Ishikawa (cell line): ENCODE measurements around the gene RETNLB.

Source experiments
- CEBPB ChIP-seq: IDR thresholded peaks from 2 replicates; pipeline ENCODE4 v1.6.1; 2012
- CREB1 ChIP-seq: IDR thresholded peaks from 2 replicates; pipeline ENCODE4 v1.6.1; 2012; ENCODE audit warnings: low read depth
- EGR1 ChIP-seq: IDR thresholded peaks from 2 replicates; pipeline ENCODE4 v1.6.1; 2012
- EP300 ChIP-seq: IDR thresholded peaks from 2 replicates; pipeline ENCODE4 v1.6.1; 2012; ENCODE audit warnings: borderline replicate concordance
- FOXM1 ChIP-seq: IDR thresholded peaks from 2 replicates; pipeline ENCODE4 v1.6.1; 2012; ENCODE audit warnings: low read depth, borderline replicate concordance
- NFIC ChIP-seq: IDR thresholded peaks from 2 replicates; pipeline ENCODE4 v1.6.1; 2012
- RAD21 ChIP-seq: IDR thresholded peaks from 2 replicates; pipeline ENCODE4 v1.6.1; 2012; ENCODE audit warnings: low read depth
- TAF1 ChIP-seq: IDR thresholded peaks from 2 replicates; pipeline ENCODE4 v1.6.1; 2012; ENCODE audit warnings: low read depth, mild to moderate bottlenecking
- TCF12 ChIP-seq: IDR thresholded peaks from 2 replicates; pipeline ENCODE4 v1.6.1; 2012; ENCODE audit warnings: low read depth
- TEAD4 ChIP-seq: IDR thresholded peaks from 2 replicates; pipeline ENCODE4 v1.6.1; 2012
- YY1 ChIP-seq: IDR thresholded peaks from 2 replicates; pipeline ENCODE4 v1.6.1; 2012; ENCODE audit warnings: low read depth
- ZBTB7A ChIP-seq: IDR thresholded peaks from 2 replicates; pipeline ENCODE4 v1.6.1; 2012; ENCODE audit warnings: low read depth
- TF ChIP-seq, protein P1 (sequence below): IDR thresholded peaks from 2 replicates; pipeline ENCODE4 v1.6.1; 2012
- TF ChIP-seq, protein P2 (sequence below): IDR thresholded peaks from 2 replicates; pipeline ENCODE4 v1.6.1; 2012; ENCODE audit warnings: low read depth, mild to moderate bottlenecking
- TF ChIP-seq, protein P3 (sequence below): IDR thresholded peaks from 2 replicates; pipeline ENCODE4 v1.6.1; 2012

RETNLB gene

DNA sequence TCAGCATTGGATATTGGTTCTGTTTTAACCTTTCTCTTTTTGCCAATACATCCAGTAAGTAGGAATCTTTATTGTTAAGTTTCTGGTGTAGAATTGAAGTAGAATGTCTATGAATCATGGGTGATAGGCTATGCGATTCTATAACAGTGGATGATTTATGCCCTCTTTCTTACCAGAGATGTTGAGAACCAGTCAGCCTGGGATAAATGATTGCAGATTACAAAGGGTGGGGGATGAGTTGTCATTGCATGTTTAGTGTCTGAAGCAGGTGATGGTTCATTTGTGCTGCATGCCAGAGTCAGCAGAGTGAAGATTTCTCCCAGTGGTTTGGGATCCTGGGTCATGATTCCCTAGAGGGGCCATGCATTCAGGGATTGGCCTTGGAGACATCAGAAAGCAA, 14.3 kb downstream of the RETNLB start:
- TF ChIP-seq CREB1 (no peak), TEAD4 (no peak), ZBTB7A (no peak), RAD21 (no peak), YY1 (no peak), NFIC (no peak), EP300 (no peak), TCF12 (no peak), FOXM1 (no peak), EGR1 (no peak), CEBPB (no peak), TAF1 (no peak)
- TF ChIP-seq, protein P1, sequence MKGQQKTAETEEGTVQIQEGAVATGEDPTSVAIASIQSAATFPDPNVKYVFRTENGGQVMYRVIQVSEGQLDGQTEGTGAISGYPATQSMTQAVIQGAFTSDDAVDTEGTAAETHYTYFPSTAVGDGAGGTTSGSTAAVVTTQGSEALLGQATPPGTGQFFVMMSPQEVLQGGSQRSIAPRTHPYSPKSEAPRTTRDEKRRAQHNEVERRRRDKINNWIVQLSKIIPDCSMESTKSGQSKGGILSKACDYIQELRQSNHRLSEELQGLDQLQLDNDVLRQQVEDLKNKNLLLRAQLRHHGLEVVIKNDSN: no peak
- TF ChIP-seq, protein P2, sequence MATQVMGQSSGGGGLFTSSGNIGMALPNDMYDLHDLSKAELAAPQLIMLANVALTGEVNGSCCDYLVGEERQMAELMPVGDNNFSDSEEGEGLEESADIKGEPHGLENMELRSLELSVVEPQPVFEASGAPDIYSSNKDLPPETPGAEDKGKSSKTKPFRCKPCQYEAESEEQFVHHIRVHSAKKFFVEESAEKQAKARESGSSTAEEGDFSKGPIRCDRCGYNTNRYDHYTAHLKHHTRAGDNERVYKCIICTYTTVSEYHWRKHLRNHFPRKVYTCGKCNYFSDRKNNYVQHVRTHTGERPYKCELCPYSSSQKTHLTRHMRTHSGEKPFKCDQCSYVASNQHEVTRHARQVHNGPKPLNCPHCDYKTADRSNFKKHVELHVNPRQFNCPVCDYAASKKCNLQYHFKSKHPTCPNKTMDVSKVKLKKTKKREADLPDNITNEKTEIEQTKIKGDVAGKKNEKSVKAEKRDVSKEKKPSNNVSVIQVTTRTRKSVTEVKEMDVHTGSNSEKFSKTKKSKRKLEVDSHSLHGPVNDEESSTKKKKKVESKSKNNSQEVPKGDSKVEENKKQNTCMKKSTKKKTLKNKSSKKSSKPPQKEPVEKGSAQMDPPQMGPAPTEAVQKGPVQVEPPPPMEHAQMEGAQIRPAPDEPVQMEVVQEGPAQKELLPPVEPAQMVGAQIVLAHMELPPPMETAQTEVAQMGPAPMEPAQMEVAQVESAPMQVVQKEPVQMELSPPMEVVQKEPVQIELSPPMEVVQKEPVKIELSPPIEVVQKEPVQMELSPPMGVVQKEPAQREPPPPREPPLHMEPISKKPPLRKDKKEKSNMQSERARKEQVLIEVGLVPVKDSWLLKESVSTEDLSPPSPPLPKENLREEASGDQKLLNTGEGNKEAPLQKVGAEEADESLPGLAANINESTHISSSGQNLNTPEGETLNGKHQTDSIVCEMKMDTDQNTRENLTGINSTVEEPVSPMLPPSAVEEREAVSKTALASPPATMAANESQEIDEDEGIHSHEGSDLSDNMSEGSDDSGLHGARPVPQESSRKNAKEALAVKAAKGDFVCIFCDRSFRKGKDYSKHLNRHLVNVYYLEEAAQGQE: no peak
- TF ChIP-seq, protein P3, sequence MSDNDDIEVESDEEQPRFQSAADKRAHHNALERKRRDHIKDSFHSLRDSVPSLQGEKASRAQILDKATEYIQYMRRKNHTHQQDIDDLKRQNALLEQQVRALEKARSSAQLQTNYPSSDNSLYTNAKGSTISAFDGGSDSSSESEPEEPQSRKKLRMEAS: no peak

DNA sequence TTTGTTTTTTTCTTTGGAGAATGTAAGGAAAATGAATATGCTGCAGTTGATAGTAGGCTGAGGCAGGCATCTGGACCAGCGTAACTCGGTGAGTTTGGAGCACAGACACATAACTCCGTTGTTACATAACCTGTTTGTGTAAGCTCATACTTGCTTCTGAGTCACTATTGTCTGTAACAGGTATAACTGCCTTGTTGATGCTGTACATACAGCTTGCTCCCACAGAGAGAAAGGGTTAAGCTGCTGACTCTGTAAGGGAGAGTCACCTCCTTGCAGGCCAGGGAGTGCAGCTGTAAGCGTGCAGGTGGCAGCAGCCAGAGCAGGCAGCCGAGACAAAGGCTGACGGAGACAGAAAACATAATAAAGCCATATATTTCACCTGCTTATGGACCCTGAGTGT, 20.4 kb downstream of the RETNLB start:
- TF ChIP-seq, protein P2: no peak
- TF ChIP-seq TEAD4 (no peak), EP300 (no peak), RAD21 (no peak), ZBTB7A (no peak), NFIC (no peak), TAF1 (no peak), EGR1 (no peak), CREB1 (no peak), YY1 (no peak), TCF12 (no peak), FOXM1 (no peak), CEBPB (no peak)
- TF ChIP-seq, protein P3: no peak
- TF ChIP-seq, protein P1: no peak

DNA sequence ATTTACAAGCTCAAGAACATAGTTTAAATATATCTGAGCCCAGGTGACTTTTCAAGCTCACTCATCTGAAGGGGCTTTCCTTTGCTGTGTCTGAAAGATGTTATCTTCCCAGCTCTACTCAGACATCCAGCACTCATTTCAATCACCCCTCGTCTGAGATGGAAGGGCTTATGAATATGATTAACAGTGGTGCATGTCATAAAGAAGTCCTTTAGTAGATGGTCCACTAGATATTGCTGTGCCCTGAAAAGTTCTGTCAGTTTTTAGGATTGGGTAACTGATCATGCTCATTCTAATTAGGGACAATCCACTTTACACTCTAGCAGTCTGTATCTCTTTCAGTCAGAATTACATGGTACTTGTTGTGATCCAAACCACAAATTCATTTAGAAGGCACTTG, 28.3 kb downstream of the RETNLB start:
- TF ChIP-seq, protein P3: no peak
- TF ChIP-seq TCF12: no peak
- TF ChIP-seq ZBTB7A: no peak
- TF ChIP-seq, protein P2: no peak
- no peak for TF ChIP-seq RAD21
- no peak for TF ChIP-seq YY1
- no peak for TF ChIP-seq CREB1
- no peak for TF ChIP-seq EGR1
- TF ChIP-seq FOXM1: no peak
- TF ChIP-seq EP300: no peak

DNA sequence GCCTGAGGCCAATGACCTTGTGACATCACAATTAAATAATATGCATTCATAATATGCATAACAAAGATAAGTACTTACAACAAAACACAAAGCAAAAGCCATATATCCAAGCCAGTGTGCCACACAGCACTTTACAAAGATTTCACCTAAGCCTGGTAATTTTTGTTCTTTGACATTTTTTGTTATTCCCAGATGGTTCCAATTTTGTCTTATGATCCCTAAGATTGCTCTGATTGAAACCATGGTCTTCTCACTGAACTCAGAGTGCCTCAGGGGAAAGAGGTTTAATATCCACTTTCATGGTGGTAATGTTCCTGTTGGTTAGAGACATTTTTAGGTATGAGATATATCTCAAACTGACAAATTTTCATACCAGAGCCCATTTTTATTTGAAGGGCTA, 29.1 kb downstream of the RETNLB start:
- TF ChIP-seq ZBTB7A: no peak
- TF ChIP-seq, protein P3: no peak
- TF ChIP-seq CEBPB: no peak
- TF ChIP-seq, protein P2: no peak
- no peak for TF ChIP-seq EGR1
- no peak for TF ChIP-seq FOXM1
- TF ChIP-seq, protein P1: no peak
- no peak for TF ChIP-seq YY1
- no peak for TF ChIP-seq RAD21
- TF ChIP-seq TCF12: no peak
- TF ChIP-seq TAF1: no peak
- TF ChIP-seq CREB1: no peak
- no peak for TF ChIP-seq TEAD4
- TF ChIP-seq EP300: no peak
- no peak for TF ChIP-seq NFIC
